Neural cell (in vitro differentiated cells): ENCODE results near the gene CCIN. TPM values are rescaled to one million over a fixed set of nuclear protein-coding genes. Genes with fewer than 3 reads are reported as not detected.

Experiments used
- H2AFZ ChIP-seq: fragments of 200-600, 300-800 bp; sonication (generic), shearing (Covaris generic); 2 replicates; pipeline ENCODE4 v1.6.0; 2014; ENCODE audit warnings: low read depth, mild to moderate bottlenecking, antibody characterized with exemption, low read length, moderate library complexity
- H3F3A ChIP-seq: fragments of 200-600 bp; shearing (Covaris generic); 2 replicates; pipeline ENCODE4 v1.6.1; 2016; ENCODE audit warnings: mild to moderate bottlenecking, moderate library complexity, mixed read lengths, antibody characterized with exemption, low read length; ENCODE audit not compliant: insufficient read depth, poor library complexity, severe bottlenecking
- H3K27ac ChIP-seq: fragments of 200-600, 300-800 bp; sonication (generic), shearing (Covaris generic); 2 replicates; pipeline ENCODE4 v1.5.1; 2014; ENCODE audit warnings: mild to moderate bottlenecking, low read length, moderate library complexity
- H3K27me3 ChIP-seq: fragments of 300-800, 200-600 bp; sonication (generic), shearing (Covaris generic); 2 replicates; pipeline ENCODE4 v1.6.0; 2014; ENCODE audit warnings: mild to moderate bottlenecking, low read depth, low read length, moderate library complexity; ENCODE audit not compliant: insufficient read depth
- H3K36me3 ChIP-seq: fragments of 300-800, 200-600 bp; sonication (generic), shearing (Covaris generic); 2 replicates; pipeline ENCODE4 v1.5.1; 2014; ENCODE audit warnings: mild to moderate bottlenecking, antibody characterized with exemption, low read length, moderate library complexity; ENCODE audit not compliant: insufficient read depth
- H3K4me2 ChIP-seq: fragments of 300-800, 200-600 bp; sonication (generic), shearing (Covaris generic); 2 replicates; pipeline ENCODE4 v1.6.0; 2014; ENCODE audit warnings: mild to moderate bottlenecking, low read length
- H3K4me3 ChIP-seq: fragments of 300-800, 200-600 bp; sonication (generic), shearing (Covaris generic); 2 replicates; pipeline ENCODE4 v1.5.1; 2014; ENCODE audit warnings: mild to moderate bottlenecking, low read length, moderate library complexity
- H3K79me2 ChIP-seq: fragments of 200-600 bp; shearing (Covaris generic); replicated peaks from 2 replicates; pipeline ENCODE4 v1.6.0; 2014; ENCODE audit warnings: mild to moderate bottlenecking, low read length, moderate library complexity; ENCODE audit not compliant: insufficient read depth
- H3K9ac ChIP-seq: fragments of 300-800, 200-600 bp; sonication (generic), shearing (Covaris generic); 2 replicates; pipeline ENCODE4 v1.6.1; 2016; ENCODE audit warnings: mild to moderate bottlenecking, low read length, mixed read lengths
- H3K9me2 ChIP-seq: fragments of 200-600 bp; shearing (Covaris generic); 2 replicates; pipeline ENCODE4 v1.6.1; 2016; ENCODE audit warnings: mild to moderate bottlenecking, low read length, mixed read lengths; ENCODE audit not compliant: insufficient read depth
- H3K9me3 ChIP-seq: fragments of 200-600, 300-800 bp; sonication (generic), shearing (Covaris generic); 2 replicates; pipeline ENCODE4 v1.6.1; 2016; ENCODE audit warnings: mild to moderate bottlenecking, mixed run types, low read length, moderate library complexity, mixed read lengths
- H4K20me1 ChIP-seq: fragments of 200-600 bp; shearing (Covaris generic); 2 replicates; pipeline ENCODE4 v1.6.1; 2016; ENCODE audit warnings: mild to moderate bottlenecking, mixed run types; ENCODE audit not compliant: insufficient read depth
- CTCF ChIP-seq: fragments of 450-650 bp; IDR thresholded peaks from 2 replicates; pipeline ENCODE4 v1.5.1; 2014; ENCODE audit warnings: antibody characterized with exemption, mild to moderate bottlenecking, moderate library complexity; ENCODE audit not compliant: poor library complexity, severe bottlenecking
- EP300 ChIP-seq: fragments of 450-650 bp; conservative IDR thresholded peaks from 2 replicates; pipeline ENCODE4 v1.6.1; 2014; ENCODE audit warnings: antibody characterized with exemption, mild to moderate bottlenecking, moderate library complexity; ENCODE audit not compliant: poor library complexity, severe bottlenecking
- EZH2 ChIP-seq: fragments of 200-600, 300-800 bp; shearing (Covaris generic), sonication (generic); IDR thresholded peaks from 2 replicates; pipeline ENCODE4 v1.6.1; 2014; ENCODE audit warnings: antibody characterized with exemption, low read length, borderline replicate concordance, mild to moderate bottlenecking; ENCODE audit not compliant: insufficient read depth, poor library complexity, severe bottlenecking
- MXI1 ChIP-seq: fragments of 450-650 bp; conservative IDR thresholded peaks from 2 replicates; pipeline ENCODE4 v1.6.1; 2014; ENCODE audit warnings: antibody characterized with exemption, mild to moderate bottlenecking; ENCODE audit not compliant: poor library complexity, severe bottlenecking
- POLR2AphosphoS5 ChIP-seq: IDR thresholded peaks from 2 replicates; pipeline ENCODE4 v1.6.1; 2012
- RAD21 ChIP-seq: fragments of 450-650 bp; conservative IDR thresholded peaks from 2 replicates; pipeline ENCODE4 v1.6.1; 2014; ENCODE audit warnings: antibody characterized with exemption, mild to moderate bottlenecking, moderate library complexity
- REST ChIP-seq: IDR thresholded peaks from 2 replicates; pipeline ENCODE4 v1.6.1; 2012; ENCODE audit warnings: borderline replicate concordance
- SMC3 ChIP-seq: fragments of 450-650 bp; conservative IDR thresholded peaks from 2 replicates; pipeline ENCODE4 v1.6.1; 2014; ENCODE audit warnings: antibody characterized with exemption, mild to moderate bottlenecking, moderate library complexity; ENCODE audit not compliant: poor library complexity
- TAF1 ChIP-seq: IDR thresholded peaks from 2 replicates; pipeline ENCODE4 v1.6.1; 2012; ENCODE audit warnings: low read depth
- polyA plus RNA-seq: library from polyadenylated mRNA; depleted of rRNA; stranded (reverse); fragments of >200 nt; gene quantifications from 2 replicates; pipeline ENCODE4 v1.2.3, GENCODE V29; 2014

CCIN gene
- polyA plus RNA-seq, 1 donor from 2014 or later = not detected

GRCh38 chr9:36126016-36126730, 43.0 kb upstream of the CCIN start:
- Histone ChIP-seq H3K9me3 (no peaks in the 10 kb centered on the region), H3K4me2 (no peak overlapping the region), H3K79me2 (no peaks in the 10 kb centered on the region), H3K27ac (no peak overlapping the region), H3K9ac (no peak overlapping the region), H3K9me2 (no peaks in the 10 kb centered on the region), H3K4me3 (no peak overlapping the region), H3K36me3 (peaks cover 7% of the 10 kb centered on the region), H4K20me1 (no peaks in the 10 kb centered on the region), H3K27me3 (no peaks in the 10 kb centered on the region), H3F3A (no peaks in the 10 kb centered on the region), H2AFZ (no peak overlapping the region)
- TF ChIP-seq POLR2AphosphoS5 = no peak
- no peak for TF ChIP-seq REST
- no peak for TF ChIP-seq CTCF
- TF ChIP-seq SMC3 = no peak
- no peak for TF ChIP-seq EP300
- no peak for TF ChIP-seq RAD21
- TF ChIP-seq MXI1 = no peak
- no peak for TF ChIP-seq TAF1
- TF ChIP-seq EZH2 = no peak

GRCh38 chr9:36127652-36128244, 41.4 kb upstream of the CCIN start:
- Histone ChIP-seq H3K9me3 (no peaks in the 10 kb centered on the region), H3F3A (no peaks in the 10 kb centered on the region), H3K9ac (no peak overlapping the region), H3K79me2 (no peaks in the 10 kb centered on the region), H3K4me3 (no peak overlapping the region), H3K4me2 (no peak overlapping the region), H3K36me3 (no peaks in the 10 kb centered on the region), H3K27ac (no peak overlapping the region), H4K20me1 (no peaks in the 10 kb centered on the region), H3K27me3 (no peaks in the 10 kb centered on the region), H2AFZ (no peak overlapping the region), H3K9me2 (no peaks in the 10 kb centered on the region)
- no peak for TF ChIP-seq MXI1
- TF ChIP-seq POLR2AphosphoS5 = no peak
- TF ChIP-seq TAF1 = no peak
- no peak for TF ChIP-seq RAD21
- no peak for TF ChIP-seq CTCF
- no peak for TF ChIP-seq REST
- TF ChIP-seq EZH2 = no peak
- no peak for TF ChIP-seq EP300
- TF ChIP-seq SMC3 = no peak
